ENCODE measurements around the gene DSP. TPM values are rescaled to one million over a fixed set of nuclear protein-coding genes. Genes with fewer than 3 reads are reported as not detected.

DSP gene
- total and polyA plus RNA-seq, 2 of the 13 experiments (the other 11 are each of a cell fraction or from before 2014, with no cell fraction given): 89.8 to 117 TPM

GRCh38 chr6:7580927-7581618, 39.6 kb downstream of the DSP start (continued):
- TF ChIP-seq ZSCAN20 (CRISPR knock-in tag; IDR thresholded peaks at IDR 0.05; ENCODE audit: borderline replicate concordance) (0 out of 2 replicates have a peak, but pooled peaks have one; percentile 18), ZBTB7B (CRISPR knock-in tag; IDR thresholded peaks at IDR 0.05) (no peak), ZNF781 (CRISPR knock-in tag; IDR thresholded peaks at IDR 0.05; ENCODE audit: borderline replicate concordance, not compliant biosample characterization) (no peak), ATF1 (CRISPR knock-in tag; IDR thresholded peaks at IDR 0.05) (no peak), XRCC5 (optimal IDR thresholded peaks at IDR 0.05; ENCODE audit: low read length) (no peak), ZNF280B (CRISPR knock-in tag; IDR thresholded peaks at IDR 0.05; ENCODE audit: borderline replicate concordance) (no peak; the same call in 1 of the 2 replicates), NCOR1 (IDR thresholded peaks at IDR 0.05; ENCODE audit: borderline replicate concordance, low read length) (peak; percentile 68; the same call in 1 of the 2 replicates), MAFK (conservative IDR thresholded peaks at IDR 0.05 in 1 of 2, IDR thresholded peaks at IDR 0.05 in 1 of 2; ENCODE audit: low read length in 2 of 2) (no peak), ZNF597 (CRISPR knock-in tag; IDR thresholded peaks at IDR 0.05) (no peak), MBD4 (IDR thresholded peaks at IDR 0.05; ENCODE audit: borderline replicate concordance, low read length) (no peak), ZNF496 (CRISPR knock-in tag; IDR thresholded peaks at IDR 0.05; ENCODE audit: insufficient replicate concordance) (no peak), FIP1L1 (IDR thresholded peaks at IDR 0.05; ENCODE audit: borderline replicate concordance, insufficient read depth, low read depth, low read length) (no peak), DMAP1 (CRISPR knock-in tag; IDR thresholded peaks at IDR 0.05) (no peak), SNRNP70 (IDR thresholded peaks at IDR 0.05; ENCODE audit: low read depth, low read length) (no peak), FOXK2 (IDR thresholded peaks at IDR 0.05) (no peak), ZNF572 (CRISPR knock-in tag; IDR thresholded peaks at IDR 0.05) (0 out of 2 replicates have a peak, but pooled peaks have one; percentile 57), ZBTB37 (CRISPR knock-in tag; IDR thresholded peaks at IDR 0.05) (no peak), ZSCAN12 (CRISPR knock-in tag; IDR thresholded peaks at IDR 0.05) (no peak), GATA4 (IDR thresholded peaks at IDR 0.05; ENCODE audit: borderline replicate concordance, low read depth) (no peak), MATR3 (CRISPR knock-in tag; IDR thresholded peaks at IDR 0.05) (no peak), ZBTB14 (CRISPR knock-in tag; IDR thresholded peaks at IDR 0.05) (no peak), ZNF354B (CRISPR knock-in tag; IDR thresholded peaks at IDR 0.05) (no peak)
- TF ChIP-seq, protein P1, sequence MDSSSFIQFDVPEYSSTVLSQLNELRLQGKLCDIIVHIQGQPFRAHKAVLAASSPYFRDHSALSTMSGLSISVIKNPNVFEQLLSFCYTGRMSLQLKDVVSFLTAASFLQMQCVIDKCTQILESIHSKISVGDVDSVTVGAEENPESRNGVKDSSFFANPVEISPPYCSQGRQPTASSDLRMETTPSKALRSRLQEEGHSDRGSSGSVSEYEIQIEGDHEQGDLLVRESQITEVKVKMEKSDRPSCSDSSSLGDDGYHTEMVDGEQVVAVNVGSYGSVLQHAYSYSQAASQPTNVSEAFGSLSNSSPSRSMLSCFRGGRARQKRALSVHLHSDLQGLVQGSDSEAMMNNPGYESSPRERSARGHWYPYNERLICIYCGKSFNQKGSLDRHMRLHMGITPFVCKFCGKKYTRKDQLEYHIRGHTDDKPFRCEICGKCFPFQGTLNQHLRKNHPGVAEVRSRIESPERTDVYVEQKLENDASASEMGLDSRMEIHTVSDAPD (CRISPR knock-in tag; IDR thresholded peaks at IDR 0.05): no peak
- TF ChIP-seq, protein P2, sequence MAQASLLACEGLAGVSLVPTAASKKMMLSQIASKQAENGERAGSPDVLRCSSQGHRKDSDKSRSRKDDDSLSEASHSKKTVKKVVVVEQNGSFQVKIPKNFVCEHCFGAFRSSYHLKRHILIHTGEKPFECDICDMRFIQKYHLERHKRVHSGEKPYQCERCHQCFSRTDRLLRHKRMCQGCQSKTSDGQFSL (CRISPR knock-in tag; IDR thresholded peaks at IDR 0.05): no peak
